ENCODE measurements around the gene TRIM24.

TRIM24 gene

GRCh38 chr7:138584283-138584682, 124.2 kb downstream of the TRIM24 start:
- DNase-seq, result no peak

GRCh38 chr7:138584696-138585095, 124.6 kb downstream of the TRIM24 start:
- DNase-seq, result no peak

GRCh38 chr7:138585283-138585993, 125.4 kb downstream of the TRIM24 start:
- DNase-seq, result no peak

- DNase-seq, result no peak
Observed at GRCh38 chr7:138587485-138587884, 127.4 kb downstream of the TRIM24 start.

- no peak for DNase-seq
Observed at GRCh38 chr7:138588986-138589385, 128.9 kb downstream of the TRIM24 start.

GRCh38 chr7:138590154-138590553, 130.1 kb downstream of the TRIM24 start:
- DNase-seq, result no peak

GRCh38 chr7:138595454-138595853, 135.4 kb downstream of the TRIM24 start:
- DNase-seq, result no peak

GRCh38 chr7:138602451-138602850, 142.4 kb downstream of the TRIM24 start:
- no peak for DNase-seq

- DNase-seq, result no peak
Observed at GRCh38 chr7:138603549-138604318, 143.7 kb downstream of the TRIM24 start.

- DNase-seq, result no peak
Observed at GRCh38 chr7:138606236-138606635, 146.2 kb downstream of the TRIM24 start.

- no peak for DNase-seq
Observed at GRCh38 chr7:138607216-138608126, 147.4 kb downstream of the TRIM24 start.

- DNase-seq, result no peak
Observed at GRCh38 chr7:138608275-138608674, 148.2 kb downstream of the TRIM24 start.

- no peak for DNase-seq
Observed at GRCh38 chr7:138610671-138611170, 150.7 kb downstream of the TRIM24 start.

GRCh38 chr7:138613630-138614029, 153.6 kb downstream of the TRIM24 start:
- DNase-seq, result no peak

GRCh38 chr7:138616085-138616484, 156.0 kb downstream of the TRIM24 start:
- no peak for DNase-seq

GRCh38 chr7:138618506-138618905, 158.4 kb downstream of the TRIM24 start:
- DNase-seq, result no peak

- no peak for DNase-seq
Observed at GRCh38 chr7:138618933-138619332, 158.9 kb downstream of the TRIM24 start.

- no peak for DNase-seq
Observed at GRCh38 chr7:138622841-138623240, 162.8 kb downstream of the TRIM24 start.

GRCh38 chr7:138625084-138625848, 165.2 kb downstream of the TRIM24 start:
- no peak for DNase-seq

GRCh38 chr7:138625849-138626230, 165.8 kb downstream of the TRIM24 start:
- peak; percentile 69 for DNase-seq

- no peak for DNase-seq
Observed at GRCh38 chr7:138626846-138627245, 166.8 kb downstream of the TRIM24 start.

GRCh38 chr7:138627361-138627760, 167.3 kb downstream of the TRIM24 start:
- DNase-seq, result no peak
